Testis (tissue), 2 donors: ENCODE results near the gene USP48.

Experiments
- CTCF ChIP-seq, 3 experiments: fragments of 450-650 bp in 2 of 3; fragments of 200-600 bp in 1 of 3; sonication (generic) in 1 of 3; IDR thresholded peaks; one replicate each; pipeline ENCODE4 v1.5.1; 2016 to 2019; ENCODE audit warnings: antibody characterized with exemption in 3 of 3, mild to moderate bottlenecking in 2 of 3, moderate library complexity in 1 of 3
- POLR2A ChIP-seq: fragments of 450-650 bp; IDR thresholded peaks from one replicate; pipeline ENCODE4 v1.6.1; 2017; ENCODE audit warnings: antibody characterized with exemption, mild to moderate bottlenecking, moderate library complexity

- TF ChIP-seq CTCF (IDR thresholded peaks at IDR 0.05) (no peak), POLR2A (no peak)
Measured at GRCh38 chr1:21734526-21734925, 48.4 kb downstream of the USP48 start.
